HS-5 (cell line): ENCODE measurements around the gene FLNA.
A peak's percentile ranks its signal among the peaks of the same experiment; 100 is the strongest.
"Not testable (repeated sequence)": the region's sequence is repeated elsewhere in the genome, so short reads cannot be mapped to it uniquely, and the experiment has no call there.

Experiments used
- DNase-seq: peaks from one replicate; pipeline ENCODE4 v3.0.0-alpha.2; 2012; ENCODE audit warnings: low read depth

Gene FLNA

DNA sequence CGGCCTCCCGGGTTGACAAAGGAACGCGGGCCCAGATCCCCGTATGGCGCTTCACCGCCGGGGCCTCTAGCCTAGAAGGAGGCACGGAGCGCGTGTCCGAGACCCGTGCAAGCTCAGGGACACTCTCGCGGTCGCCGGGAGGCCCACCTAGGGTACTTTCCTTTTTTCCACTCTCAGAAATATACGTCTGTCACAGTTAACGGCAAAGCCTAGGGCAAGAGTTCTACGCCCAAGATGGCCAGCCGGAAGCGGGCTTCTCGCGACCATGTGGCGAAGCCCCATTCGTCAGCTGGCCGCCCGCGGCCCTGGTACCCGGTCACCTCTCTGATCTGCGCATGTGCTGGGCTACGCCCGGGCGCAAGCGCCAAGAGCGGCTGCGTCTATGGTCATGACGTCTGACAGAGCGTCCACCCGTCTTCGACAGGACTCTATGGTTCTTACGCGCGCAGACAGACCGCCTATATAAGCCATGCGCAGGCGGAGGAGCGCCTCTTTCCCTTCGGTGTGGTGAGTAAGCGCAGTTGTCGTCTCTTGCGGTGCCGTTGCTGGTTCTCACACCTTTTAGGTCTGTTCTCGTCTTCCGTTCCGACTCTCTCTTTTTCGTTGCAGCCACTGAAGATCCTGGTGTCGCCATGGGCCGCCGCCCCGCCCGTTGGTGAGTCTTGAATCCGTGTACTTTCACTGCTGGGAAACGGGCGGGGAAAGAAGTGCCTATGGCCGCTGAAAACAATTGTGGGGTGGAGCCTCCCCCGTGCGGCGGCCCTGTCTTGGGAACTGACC lies 23.6 kb upstream of the FLNA start, which contains the start of gene RPL10:
RPL10 (plus strand) TSS at position 490 of the 780 bp plus-strand sequence; CDS start at position 633, 143 bp downstream.
- DNase-seq: peak; percentile 84

DNA sequence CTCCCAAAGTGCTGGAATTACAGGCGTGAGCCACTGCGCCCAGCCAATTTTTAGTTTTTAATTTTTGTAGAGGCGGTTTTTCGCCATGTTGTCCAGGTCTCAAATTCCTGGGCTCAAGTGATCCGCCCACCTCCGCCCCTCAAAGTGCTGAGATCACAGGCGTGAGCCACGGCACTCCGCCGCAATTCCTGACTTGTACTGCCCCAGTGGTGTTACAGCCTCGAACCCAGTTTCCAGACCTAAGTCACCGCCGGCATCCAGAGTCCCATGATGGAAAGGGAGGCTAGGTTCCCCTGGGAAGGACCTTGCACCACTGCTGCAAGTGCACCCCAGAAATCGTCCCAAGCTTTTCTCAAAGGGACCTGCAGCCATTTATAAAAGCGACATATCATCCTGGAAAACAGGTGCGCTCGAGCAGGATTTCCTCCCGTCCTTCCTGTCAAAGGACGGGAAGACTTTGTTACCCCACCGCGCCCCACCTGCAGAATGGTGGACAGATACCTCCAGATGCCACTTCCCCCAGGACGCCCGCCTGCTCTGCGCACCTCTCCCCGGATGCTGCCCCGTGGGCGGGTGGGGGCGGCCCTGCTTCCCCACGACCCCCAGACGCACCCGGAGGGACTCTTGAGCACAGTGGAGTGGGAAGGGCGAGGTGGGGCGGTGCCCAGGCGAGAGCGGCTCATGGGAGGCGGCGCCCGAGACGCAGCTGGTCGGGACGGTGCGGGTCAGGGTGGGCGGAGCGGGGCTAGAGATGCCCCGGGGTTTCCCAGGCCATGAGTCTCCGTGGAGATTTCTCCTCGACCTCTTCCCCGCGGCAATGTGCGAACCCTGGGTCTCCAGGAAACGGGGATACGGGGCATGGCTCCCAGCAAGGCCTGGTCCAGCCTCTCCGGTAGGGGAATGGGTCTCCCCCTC lies 22.8 kb upstream of the FLNA start:
- no peak for DNase-seq

DNA sequence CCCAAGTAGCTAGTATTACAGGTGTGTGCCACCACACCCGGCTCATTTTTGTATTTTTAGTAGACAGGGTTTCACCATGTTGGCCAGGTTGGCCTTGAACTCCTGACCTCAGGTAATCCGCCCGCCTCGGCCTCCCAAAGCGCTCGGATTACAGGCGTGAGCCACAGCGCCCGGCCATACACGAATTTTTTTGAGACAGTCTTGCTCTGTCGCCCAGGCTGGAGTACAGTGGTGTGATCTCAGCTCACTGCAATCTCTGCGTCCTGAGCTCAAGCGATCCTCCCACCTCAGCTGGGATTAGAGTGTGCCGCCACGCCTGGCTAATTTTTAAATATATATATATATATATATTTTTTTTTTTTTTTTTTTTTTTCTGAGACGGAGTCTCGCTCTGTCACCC lies 21.9 kb upstream of the FLNA start:
- not testable (repeated sequence) for DNase-seq

DNA sequence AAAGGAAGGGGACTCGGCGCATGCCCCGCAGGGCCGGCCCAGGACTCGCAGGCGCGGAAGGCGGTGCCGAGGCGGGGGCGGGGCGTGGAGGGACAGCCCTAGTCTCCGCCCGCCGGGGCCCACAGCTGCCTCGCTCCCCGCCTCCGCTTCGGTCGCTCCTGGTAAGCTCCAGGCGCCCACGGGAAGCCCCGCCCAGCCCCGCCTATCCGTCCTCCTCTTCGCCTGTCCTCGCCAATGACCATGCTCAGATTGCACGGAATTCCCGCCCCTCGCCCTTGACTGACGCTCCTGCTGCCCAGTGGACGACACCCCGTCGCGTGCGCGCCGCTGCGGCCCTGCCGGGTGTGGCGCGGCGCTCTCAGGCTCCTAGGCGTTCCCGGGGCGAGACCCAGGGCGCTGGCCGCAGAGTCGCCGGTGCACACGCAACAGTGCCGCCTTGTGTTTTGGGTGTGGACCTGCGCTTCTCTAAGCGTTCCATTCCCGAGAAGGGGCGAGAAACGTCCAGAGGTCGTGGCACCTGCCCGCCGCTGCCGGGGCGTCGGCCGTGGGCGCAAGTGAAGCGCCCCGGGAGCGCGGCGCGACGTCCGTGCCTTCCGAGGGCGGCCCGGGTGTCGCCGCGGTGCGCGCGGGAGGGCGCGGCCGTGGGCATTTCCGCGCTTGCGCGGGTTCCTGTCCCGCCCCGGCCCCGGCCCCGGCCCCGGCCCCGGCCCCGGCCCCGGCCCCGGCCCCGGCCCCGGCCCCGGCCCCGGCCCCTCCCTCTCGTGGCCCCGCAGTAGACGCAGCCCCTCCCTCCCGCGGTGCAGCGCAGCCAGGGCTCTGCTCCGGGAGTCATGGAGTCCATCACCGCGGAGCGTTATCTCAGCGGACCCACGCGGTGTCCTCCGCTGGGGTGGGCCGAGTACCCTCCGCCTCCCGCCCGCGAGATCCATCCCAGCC lies 15.6 kb upstream of the FLNA start:
- DNase-seq: not testable (repeated sequence)

DNA sequence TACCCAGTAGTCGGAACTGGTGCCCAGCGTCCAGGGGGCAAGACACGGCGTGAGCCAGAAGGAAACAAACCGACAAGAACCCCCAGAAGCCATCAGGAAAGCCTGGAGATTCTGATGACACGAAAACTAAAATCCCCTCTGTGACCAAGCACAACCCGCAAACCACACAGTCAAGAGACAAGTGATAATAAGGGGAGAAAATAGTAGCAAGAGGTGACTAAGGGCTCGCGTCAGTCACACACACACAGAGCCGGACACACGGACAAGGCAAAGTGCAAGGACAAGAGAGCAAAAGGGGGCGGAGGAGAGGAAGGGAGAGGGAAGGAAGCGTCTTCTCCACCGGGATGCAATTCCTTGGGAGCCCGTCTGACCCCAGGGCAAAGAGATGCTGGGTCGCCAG lies 14.2 kb upstream of the FLNA start:
- DNase-seq: not testable (repeated sequence)

DNA sequence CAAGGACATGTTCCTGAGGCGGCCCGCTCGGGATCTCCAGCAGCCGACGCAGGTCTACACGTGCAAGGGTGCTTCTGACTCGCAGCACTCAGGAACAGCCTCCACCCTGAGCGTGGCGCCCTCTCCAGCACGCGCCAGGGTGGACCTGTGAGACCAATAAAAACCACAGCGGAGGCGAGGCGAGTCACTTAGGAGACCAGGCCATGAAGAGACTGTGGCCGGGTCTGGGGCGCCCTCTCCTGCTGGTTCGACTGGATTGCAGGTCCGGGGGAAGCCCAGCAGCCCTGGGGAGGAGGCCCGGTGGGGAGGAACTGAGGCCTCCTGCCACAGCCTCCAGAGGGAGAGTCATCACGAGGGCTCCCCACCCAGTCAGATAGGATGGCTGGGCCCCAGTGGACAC lies 13.7 kb upstream of the FLNA start:
- not testable (repeated sequence) for DNase-seq

DNA sequence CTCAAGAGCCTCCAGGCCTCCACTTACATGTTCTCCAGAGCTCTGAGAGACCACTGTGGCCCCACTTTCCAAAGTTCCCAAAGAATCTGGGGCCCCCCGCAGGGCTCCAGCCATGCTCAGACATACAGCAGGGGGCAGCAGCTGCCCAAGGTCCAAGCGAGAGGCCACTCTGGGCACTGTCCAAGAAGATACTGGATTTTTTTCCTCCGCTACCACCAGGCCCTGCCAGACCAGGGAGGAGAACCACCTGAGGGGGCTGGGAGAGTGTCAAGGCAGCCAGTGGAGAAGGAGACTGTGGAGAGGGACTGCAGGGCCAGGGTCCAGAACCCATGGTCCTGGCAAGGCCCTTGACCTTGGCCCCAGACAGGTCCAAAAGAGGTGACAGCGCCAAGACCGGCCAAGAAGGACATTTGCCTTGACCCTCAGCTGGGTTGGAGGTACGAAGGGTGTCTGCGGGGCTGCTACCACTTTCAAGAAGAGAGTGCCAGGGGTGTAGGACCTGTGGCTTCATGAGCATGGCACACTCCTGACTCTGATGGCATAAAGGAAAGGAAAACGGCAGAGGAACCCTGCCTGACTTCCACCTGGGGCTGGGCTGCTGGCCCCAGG lies 10.0 kb upstream of the FLNA start:
- DNase-seq: no peak

DNA sequence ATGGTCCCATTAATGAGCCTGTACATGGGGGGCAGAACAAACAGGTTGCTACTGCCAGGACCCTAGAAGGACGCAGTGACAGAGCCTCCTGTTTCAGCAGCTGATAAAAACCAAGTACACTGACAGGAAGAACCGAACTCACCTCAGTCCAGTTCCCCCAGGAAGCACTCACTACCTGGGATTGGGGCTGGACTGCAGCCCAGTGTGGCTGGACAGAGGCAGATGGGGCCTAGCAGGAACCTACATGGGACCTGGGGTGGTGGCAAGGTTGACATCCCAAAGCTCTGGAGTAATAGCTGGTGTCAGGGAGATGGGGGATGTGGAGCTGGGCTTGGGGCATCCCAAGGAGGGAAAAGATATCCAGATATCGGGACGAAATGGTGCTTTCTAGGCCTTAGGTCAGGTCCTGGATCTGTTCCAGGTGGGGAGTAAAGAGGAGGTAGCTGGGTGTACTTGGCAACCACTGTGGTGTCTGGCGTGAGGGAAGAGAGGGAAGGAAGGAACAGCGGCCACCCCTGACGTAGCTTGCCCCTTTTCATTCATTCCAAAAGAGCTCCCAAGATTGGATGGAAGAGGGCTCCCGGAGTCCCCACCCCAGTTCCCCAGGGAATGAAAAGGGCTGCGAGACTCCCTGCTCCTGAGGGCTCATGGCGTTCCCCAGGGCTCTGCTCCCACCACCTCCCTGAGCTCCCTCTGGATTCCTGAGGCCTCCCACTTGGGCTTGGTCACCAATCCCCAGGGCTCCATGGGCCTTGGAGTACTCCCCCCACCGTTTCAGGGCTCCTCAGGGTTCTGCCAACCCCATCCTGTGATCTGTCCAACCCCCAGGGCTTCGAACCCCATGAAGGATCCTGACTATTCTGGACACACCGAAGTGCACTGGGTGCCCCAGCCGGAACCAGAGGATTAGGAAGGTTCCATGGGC lies 9.2 kb upstream of the FLNA start:
- DNase-seq: no peak

DNA sequence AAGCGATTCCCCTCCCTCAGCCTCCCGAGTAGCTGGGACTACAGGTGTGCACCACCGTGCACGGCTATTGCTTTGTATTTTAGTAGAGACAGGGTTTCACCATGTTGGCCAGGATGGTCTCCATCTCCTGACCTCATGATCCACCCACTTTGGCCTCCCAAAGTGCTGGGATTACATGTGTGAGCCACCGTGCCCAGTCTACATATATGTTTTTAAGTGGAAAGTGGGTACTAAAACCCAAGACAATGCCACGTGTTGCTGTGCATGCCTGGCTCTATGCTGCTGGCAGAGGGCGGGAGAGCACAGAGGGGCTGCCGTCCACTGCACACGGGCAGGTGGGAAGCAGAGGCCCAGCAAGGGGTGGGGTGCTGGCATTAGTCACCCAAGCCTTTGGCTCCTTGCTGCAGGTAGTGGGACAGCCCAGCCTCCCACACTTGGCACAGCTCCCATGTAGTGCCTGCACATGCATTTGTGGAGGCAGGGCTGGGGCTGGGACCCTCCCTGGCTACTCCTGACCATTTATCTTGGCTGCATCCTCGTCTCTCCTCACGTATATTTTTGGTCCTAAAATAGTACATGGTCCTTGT lies 8.1 kb upstream of the FLNA start:
- DNase-seq: no peak

DNA sequence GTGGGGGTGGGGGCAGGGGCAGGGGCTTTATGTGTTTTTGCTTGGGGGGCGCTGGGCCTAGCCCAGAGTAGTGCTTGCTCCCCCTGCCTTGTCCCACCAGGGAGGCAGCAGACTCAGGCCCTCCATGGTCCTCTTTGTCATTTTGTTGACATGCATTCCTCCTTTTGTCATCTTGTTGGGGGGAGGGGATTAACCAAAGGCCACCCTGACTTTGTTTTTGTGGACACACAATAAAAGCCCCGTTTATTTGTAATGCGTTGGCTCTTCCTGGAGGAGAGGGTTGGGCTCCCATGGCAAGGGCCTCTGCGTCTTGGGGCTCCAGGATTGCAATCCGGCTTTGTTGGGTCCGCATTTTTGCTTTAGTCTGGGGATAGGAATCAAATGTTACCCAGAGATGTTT lies 6.8 kb upstream of the FLNA start:
- DNase-seq: no peak

DNA sequence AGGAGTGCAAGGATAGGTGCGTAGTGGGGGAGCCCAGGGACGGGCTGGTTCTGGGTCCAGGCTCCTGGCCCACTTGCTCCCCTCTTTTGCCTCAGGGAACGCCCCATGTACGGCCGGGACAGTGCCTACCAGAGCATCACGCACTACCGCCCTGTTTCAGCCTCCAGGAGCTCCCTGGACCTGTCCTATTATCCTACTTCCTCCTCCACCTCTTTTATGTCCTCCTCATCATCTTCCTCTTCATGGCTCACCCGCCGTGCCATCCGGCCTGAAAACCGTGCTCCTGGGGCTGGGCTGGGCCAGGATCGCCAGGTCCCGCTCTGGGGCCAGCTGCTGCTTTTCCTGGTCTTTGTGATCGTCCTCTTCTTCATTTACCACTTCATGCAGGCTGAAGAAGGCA lies 6.4 kb upstream of the FLNA start:
- no peak for DNase-seq

DNA sequence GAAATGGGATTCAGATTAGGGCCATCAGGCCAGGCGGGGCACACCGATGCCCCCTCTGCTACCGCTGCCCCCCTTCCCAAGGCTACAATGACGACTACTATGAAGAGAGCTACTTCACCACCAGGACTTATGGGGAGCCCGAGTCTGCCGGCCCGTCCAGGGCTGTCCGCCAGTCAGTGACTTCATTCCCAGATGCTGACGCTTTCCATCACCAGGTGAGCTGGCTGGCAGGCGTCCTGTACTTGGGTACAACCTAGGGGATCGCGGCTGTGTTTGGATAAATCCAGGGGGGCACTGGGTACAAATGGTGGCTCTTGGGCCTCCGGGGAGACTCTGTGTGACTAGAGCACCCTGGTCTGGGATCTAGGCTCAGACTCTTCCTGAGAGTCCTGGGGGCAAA lies 5.7 kb upstream of the FLNA start:
- no peak for DNase-seq

DNA sequence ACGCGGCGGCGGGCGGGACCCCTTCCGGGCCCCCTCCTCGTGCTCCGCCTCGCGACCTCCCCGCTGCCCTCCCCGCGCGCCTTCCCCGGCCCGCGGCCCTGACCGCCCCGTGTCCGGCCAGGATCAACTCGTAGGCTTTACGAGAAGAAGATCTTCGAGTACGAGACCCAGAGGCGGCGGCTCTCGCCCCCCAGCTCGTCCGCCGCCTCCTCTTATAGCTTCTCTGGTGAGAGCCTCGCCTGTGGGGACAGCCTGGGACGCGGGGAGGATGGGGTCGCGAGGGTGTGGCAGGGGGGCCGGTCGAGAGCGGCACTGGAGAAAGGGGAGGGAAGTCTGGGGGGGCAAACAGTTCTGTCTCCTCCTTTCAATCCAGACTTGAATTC lies 5.1 kb upstream of the FLNA start:
- no peak for DNase-seq

DNA sequence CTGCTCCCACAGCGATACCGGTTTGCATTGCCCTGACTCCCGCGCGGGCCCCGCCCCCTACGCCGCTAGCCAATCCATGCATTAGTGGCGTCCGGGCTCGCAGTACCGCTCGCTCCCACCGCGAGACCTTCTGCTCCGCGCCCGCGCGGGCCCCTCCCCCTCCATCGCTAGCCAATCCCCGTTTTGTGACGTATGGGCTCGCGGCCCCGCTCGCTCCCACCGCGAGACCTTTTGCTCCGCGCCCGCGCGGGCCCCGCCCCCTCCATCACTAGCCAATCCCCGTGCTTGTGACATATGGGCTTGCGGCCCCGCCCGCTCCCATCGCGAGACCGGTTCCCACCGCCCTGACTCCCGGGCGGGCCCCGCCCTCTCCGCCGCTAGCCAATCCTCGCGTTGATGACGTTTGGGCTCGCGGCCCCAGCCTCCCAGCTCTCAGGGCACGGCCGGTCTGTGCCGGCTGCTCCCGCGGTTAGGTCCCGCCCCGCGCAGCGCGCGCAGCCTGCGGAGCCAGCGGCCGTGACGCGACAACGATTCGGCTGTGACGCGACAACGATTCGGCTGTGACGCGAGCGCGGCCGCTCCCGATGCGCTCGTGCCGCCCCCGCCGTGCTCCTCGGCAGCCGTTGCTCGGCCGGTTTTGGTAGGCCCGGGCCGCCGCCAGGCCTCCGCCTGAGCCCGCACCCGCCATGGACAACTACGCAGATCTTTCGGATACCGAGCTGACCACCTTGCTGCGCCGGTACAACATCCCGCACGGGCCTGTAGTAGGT lies 4.5 kb upstream of the FLNA start, which contains the start of gene EMD:
EMD (plus strand) TSS at position 497 of the 770 bp plus-strand sequence; CDS start at position 687, 190 bp downstream.
- DNase-seq: peak; percentile 81

DNA sequence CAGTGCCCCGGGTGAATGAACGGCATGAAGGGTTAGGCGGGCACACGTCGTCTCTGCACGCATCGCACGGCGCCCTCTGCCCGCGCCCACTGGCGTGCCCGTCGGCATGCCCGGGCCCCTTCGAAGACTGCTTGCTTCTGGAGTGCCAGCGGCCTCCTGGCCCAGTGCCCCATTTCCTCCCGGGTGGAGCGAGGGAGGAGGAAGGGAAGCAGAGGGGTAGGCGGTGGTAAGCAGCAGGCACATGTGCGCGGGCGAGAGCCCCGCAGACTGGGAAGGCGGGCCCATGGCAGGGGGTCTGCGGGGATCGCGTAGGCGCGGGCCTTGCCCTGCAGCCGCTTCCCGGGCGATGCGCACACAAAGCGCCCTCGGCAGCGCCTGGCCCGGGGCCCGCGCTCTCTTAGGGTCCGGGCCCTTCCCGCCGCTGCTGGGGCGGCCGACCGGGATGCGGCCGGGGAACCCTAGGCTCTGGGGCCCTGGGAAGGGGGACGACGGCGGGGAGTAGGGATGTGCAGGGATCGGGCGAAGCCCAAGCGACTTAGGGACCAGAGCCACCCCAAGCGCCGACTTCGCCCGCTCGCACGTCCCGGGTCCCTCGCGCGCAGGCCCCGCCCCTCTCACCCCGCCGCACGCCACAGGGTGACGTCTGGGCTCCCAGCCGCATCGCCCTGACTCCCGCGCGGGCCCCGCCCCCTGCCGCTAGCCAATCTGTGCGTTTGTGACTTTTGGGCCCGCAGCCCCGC lies 3.8 kb upstream of the FLNA start:
- no peak for DNase-seq

DNA sequence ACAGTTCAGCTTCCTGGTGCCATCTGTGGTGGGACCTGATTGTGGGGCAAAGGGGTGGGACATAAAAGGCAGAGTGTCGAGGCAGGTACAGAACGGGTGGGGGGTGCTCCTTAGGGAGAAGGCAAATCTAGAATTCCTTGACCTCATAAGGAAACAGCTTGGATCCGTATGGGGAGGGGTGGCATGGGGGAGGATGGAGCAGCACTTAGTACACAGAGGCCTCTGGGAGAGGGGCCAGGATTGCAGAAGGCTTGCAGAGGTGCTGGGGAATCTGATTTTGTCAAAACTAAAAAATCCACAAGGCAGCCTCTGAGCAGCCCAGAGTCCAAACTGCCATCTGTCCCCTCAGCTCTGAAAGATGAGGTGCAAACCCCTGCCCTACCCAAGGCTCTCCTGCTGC lies 2.3 kb upstream of the FLNA start:
- no peak for DNase-seq

DNA sequence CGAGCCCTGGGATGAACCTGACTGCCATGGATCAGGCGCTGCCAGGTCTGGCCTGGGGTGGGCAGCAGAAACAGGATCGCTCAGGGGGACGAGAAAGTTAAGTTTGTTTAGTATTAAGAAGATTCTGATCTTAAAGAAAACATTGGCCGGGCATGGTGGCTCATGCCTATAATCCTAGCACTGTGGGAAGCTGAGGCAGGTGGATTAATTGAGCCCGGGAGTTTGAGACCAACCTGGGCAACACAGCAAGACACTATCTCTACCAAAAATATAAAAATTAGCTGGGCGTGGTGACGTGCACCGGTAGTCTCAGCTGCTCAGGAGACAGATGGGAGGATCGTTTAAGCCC lies 696 bp upstream of the FLNA start:
- no peak for DNase-seq
